Measurements from ENCODE around the gene INPP4B. TPM values are rescaled to one million over a fixed set of nuclear protein-coding genes. Genes with fewer than 3 reads are reported as not detected.

INPP4B gene
- total RNA-seq, 4 donors from 2014 or later = 38.9 to 48.7 (median 44.2) TPM

- Histone ChIP-seq H3K9me3 (no peaks in the 10 kb centered on the region), H3K36me3 (no peaks in the 10 kb centered on the region), H3K4me1 (no peaks in the 10 kb centered on the region), H3K27ac (no peak overlapping the region), H3K4me3 (no peak overlapping the region), H3K27me3 (no peaks in the 10 kb centered on the region)
- TF ChIP-seq POLR2A (IDR thresholded peaks at IDR 0.05) = no peak
- no peak for TF ChIP-seq CTCF (IDR thresholded peaks at IDR 0.05)
- DNase-seq = no peak
Observed at GRCh38 chr4:142579443-142579842, 266.7 kb downstream of the INPP4B start.

- Histone ChIP-seq H3K27ac (no peak overlapping the region), H3K27me3 (no peaks in the 10 kb centered on the region), H3K9me3 (no peaks in the 10 kb centered on the region), H3K36me3 (no peaks in the 10 kb centered on the region), H3K4me3 (no peak overlapping the region), H3K4me1 (no peaks in the 10 kb centered on the region)
- DNase-seq = no peak
- TF ChIP-seq CTCF (IDR thresholded peaks at IDR 0.05) = no peak
- no peak for TF ChIP-seq POLR2A (IDR thresholded peaks at IDR 0.05)
Observed at GRCh38 chr4:142574306-142574705, 271.8 kb downstream of the INPP4B start.

GRCh38 chr4:142572071-142572470, 274.0 kb downstream of the INPP4B start:
- H3K9me3 ChIP-seq = no peaks in the 10 kb centered on the region
- no peaks in the 10 kb centered on the region for H3K36me3 ChIP-seq
- TF ChIP-seq POLR2A (IDR thresholded peaks at IDR 0.05) = no peak
- TF ChIP-seq CTCF (IDR thresholded peaks at IDR 0.05) = no peak
- peaks cover 0 to 6% (median 0%) of the 10 kb centered on the region in 4 donors for H3K4me1 ChIP-seq
- no peak overlapping the region for H3K27ac ChIP-seq
- no peak for DNase-seq
- no peaks in the 10 kb centered on the region for H3K27me3 ChIP-seq
- no peak overlapping the region for H3K4me3 ChIP-seq

GRCh38 chr4:142567620-142568451, 278.3 kb downstream of the INPP4B start:
- H3K4me3 ChIP-seq = peak overlapping the region in 2 of 4 donors; percentile 38 to 48
- H3K4me1 ChIP-seq = peaks cover 0 to 6% (median 0%) of the 10 kb centered on the region in 4 donors
- no peaks in the 10 kb centered on the region for H3K27me3 ChIP-seq
- TF ChIP-seq POLR2A (IDR thresholded peaks at IDR 0.05) (no peak), CTCF (IDR thresholded peaks at IDR 0.05) (no peak)
- DNase-seq = peak in 1 of 3 donors; percentile 72
- H3K36me3 ChIP-seq = no peaks in the 10 kb centered on the region
- no peaks in the 10 kb centered on the region for H3K9me3 ChIP-seq
- peak overlapping the region; percentile 4 to 84 (median 74) for H3K27ac ChIP-seq

- Histone ChIP-seq H3K36me3 (no peaks in the 10 kb centered on the region), H3K27ac (peak overlapping the region; percentile 38 to 84 (median 74)), H3K4me3 (peak overlapping the region in 3 of 4 donors; percentile 14 to 48 (median 38)), H3K4me1 (peaks cover 0 to 6% (median 0%) of the 10 kb centered on the region in 4 donors), H3K27me3 (no peaks in the 10 kb centered on the region), H3K9me3 (no peaks in the 10 kb centered on the region)
- DNase-seq = peak; percentile 33 to 73 (median 51)
- TF ChIP-seq CTCF (IDR thresholded peaks at IDR 0.05) (peak in 3 of 6 experiments; percentile 20 to 52 (median 36)), POLR2A (IDR thresholded peaks at IDR 0.05) (peak in 1 of 2 donors; percentile 34)
Observed at GRCh38 chr4:142567199-142567598, 278.9 kb downstream of the INPP4B start.

Data from Peyer's patch (tissue), 4 donors.